COR-L47 (cell line): Measurements from ENCODE around the gene ALPI.
"Not testable (repeated sequence)": the region's sequence is repeated elsewhere in the genome, so short reads cannot be mapped to it uniquely, and the experiment has no call there.

ENCODE experiments used
- DNase-seq: peaks from one replicate; lab custom pipeline; 2025; lab: John Stamatoyannopoulos, UW

The ALPI gene

GRCh38 chr2:232455426-232456255 is at the start of gene ALPI:
Gene ALPI, plus strand, starts transcription at chr2:232456153. Its CDS starts 47 bp downstream, at chr2:232456200.
- no peak for DNase-seq

- no peak for DNase-seq
Observed at GRCh38 chr2:232406556-232407310, 49.2 kb upstream of the ALPI start, which contains the start of gene ALPG. Gene ALPG, plus strand, starts transcription at chr2:232406844. Its CDS starts 51 bp downstream, at chr2:232406895.

GRCh38 chr2:232407428-232408150 is 48.4 kb upstream of the ALPI start:
- DNase-seq = not testable (repeated sequence)

- DNase-seq = not testable (repeated sequence)
Observed at GRCh38 chr2:232408269-232408668, 47.7 kb upstream of the ALPI start.

GRCh38 chr2:232409617-232410016 is 46.3 kb upstream of the ALPI start:
- DNase-seq = not testable (repeated sequence)

DNA sequence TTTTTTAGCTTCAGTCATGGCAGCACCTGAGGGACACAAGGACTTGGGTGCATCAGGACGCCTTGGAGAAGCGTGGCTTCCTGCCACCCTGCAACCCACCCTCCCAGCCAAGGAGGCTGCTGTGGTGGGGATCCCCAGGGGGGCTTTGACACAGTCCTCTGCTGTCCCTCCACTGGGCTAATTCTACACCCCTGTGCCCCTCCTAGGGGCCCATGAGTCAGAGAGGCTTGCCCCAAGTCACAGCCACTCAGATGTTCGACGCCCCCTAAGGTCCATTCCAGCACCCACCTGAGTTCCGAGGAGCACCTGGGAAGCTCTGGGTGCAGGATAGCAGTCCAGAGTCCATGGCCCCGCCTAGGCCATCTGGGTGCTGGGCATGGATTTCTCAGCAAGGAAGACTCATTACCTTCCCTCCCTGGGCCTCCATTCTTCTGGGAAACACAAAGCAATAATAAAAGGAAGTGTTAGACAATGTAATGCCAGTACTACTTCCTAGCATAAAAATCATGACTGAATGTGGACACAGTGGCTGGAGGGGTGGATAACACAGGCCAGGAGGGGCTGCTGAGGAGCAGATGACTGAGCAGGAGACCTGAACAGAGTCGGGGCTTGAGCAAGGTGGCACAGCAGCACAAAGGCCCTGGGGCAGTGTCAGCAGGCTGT is 45.6 kb upstream of the ALPI start:
- no peak for DNase-seq

DNA sequence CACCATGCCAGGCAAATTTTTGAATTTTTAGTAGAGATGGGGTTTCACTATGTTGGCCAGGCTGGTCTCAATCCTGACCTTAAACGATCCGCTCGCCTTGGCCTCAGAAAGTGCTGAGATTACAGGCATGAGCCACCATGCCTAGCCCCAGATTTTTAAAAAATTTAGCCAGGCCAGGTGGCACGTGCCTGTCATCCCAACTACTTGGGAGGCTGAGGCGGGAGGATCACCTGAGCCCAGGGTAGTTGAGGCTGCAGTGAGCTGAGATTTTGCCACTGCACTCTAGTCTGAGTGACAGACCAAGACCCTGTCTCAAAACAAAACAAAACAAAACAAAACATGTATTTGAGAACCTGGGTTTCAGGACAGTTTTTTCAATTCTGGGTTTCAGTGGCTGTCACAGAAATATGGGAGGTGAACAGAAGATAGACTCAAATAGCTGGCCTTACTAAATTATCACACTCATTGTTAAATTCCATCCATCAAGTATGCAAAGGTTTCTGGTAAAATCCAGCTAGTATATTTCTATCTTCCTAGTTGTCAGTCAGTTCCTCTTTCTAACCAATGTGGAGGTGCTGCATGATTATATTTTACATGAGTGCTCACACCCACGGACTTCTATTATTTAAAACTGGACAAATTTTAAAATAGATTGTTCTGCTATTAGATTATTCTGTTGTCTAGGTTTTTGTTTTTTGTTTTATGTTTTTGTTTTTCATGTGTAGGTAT is 43.9 kb upstream of the ALPI start:
- DNase-seq = no peak

- no peak for DNase-seq
Observed at GRCh38 chr2:232412986-232413385, 43.0 kb upstream of the ALPI start.

DNA sequence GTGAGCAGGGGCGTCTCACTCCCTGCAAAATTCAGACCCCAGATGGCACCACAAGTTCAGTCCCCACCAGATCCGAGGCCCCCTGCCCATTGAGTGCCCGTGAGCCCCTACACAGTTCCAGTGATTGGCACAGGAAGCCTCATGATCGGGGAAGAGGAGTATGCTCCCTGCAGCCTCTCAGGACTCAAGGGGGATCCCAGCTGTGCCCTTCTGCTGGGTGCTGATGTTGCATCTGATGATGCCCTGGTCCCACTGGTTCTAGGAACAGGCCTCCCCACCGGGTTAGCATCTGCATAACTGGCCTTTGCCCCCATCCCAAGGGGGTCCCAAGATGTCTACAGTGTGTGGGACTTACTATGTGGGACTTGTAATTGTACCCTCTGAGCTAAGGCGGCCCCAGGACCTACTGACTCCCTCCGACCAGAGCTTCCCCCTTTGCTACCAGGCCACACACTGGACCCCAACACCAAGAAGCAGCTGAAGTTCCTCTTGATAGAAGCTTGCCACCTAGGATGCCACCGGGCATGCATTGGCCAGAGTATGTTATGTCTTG is 40.7 kb upstream of the ALPI start:
- DNase-seq = no peak

DNA sequence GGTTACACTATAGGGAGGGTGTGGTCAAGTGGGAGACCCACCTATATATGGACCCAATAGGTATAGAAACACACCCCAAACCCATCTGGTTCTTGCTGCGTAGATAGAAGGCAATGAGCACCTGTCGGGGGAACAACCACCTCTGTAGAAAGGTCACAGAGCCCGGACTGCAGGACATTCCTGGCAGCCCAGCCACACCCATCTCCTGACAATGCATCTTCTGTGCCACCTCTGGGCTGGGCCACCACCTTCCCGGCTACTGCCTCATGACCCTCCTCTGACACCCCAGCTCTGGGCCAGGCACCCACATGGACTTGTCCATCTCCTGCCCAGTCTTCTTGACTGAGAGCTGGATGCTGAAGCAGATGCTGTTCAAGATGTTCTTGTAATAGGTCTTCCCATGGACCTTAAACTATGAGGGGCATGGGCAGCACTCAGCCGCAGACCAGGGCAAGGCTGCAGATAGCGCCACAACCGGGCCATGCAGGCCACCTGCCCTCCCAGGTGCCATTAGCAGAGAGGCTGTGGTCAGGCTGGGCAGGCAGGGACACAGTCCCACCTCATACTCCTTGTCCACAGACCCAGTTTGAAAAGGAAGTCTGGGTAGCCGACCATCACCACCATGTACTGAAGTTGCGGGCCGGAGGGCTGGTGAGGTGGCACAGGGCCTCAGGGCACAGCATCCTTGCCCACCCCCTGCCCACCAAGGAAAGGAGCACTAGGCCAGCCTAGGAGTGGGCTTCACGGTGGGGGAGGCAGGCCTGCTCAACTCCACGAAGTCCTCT is 40.0 kb upstream of the ALPI start:
- no peak for DNase-seq

DNA sequence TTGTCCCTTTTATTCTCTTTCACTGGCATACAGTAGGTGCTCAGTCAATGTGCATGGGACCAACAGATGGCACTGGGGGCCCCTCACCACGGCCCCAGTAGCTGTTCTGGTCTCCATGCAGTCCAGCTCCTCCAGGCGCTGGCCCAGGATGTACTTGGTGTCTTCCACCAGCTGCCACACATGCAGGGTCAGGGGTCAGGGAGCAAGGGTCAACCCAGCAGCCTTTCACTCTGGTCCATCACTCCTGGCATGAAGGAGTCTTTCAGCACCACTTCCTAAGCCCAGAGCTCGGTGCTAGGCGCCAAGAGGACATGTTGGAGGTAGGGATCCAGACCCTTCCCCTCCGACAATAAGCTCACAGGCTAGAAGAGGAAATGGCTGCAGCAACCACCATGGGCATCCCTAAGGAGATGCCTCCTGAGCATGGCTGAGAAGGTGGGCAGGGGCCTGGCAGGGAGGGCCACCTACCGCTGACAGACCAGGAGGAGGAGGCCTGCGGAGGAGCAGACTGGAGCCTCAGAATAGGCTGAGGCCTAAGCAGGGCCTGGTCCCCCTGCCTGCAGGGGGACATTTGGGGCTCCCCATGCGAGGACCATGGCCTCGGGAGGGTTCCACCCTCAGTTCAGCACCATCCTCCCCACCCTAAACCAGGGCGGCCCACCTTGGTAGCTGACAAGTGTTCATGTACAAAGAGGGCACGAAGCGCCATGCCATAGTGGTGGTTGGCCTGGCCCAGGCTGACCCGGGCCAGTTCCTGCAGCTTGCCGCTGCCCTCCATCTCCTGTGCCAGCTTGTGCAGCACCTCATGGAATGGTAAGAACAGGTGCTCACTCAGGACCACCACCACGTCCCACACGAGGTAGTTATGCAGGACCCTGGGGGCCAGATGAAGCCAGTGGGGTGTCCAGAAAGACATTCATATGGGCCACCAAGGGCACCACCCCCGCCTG is 39.2 kb upstream of the ALPI start:
- DNase-seq = no peak

- no peak for DNase-seq
Observed at GRCh38 chr2:232417489-232417888, 38.5 kb upstream of the ALPI start.

GRCh38 chr2:232418056-232418455 is 37.9 kb upstream of the ALPI start:
- no peak for DNase-seq

DNA sequence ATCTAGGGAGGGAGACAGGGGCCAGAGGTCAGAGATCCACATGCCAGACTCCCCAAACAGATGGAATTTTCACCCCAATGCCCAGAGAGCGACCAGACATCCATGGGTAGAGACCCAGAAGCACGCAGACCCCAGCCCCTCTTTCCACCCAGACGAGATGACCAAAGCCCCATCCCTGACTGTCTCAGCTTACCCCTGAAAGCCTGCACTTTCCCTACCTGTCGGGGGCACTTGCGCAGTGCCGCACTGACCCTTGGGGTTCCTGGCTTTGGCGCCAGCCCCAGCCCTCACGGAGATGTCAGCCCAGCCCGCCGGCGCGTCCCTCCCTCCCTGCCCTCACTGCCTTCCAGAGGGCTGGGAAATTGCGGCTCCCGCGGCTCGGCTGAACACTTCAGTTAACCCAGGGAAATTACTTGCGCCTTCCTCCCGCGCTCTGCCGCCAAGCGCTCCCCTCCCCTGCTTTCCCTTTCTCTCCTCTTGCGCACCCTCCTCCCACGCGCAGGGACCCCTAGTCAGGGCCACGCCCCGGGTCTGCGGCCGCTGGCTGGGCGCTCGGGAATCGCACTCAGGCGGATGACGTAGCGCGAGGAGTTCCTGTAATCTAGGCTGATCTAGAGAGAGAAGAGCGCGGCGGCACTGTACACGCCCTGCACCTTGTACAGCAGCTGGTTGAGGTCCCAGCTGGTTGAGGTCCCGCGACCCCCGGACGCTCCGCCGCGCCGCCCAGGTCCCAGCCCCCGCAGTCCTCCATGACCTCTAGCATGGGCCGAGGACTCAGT is 37.3 kb upstream of the ALPI start:
- DNase-seq = no peak

GRCh38 chr2:232419245-232420072 is 36.5 kb upstream of the ALPI start:
- no peak for DNase-seq

DNA sequence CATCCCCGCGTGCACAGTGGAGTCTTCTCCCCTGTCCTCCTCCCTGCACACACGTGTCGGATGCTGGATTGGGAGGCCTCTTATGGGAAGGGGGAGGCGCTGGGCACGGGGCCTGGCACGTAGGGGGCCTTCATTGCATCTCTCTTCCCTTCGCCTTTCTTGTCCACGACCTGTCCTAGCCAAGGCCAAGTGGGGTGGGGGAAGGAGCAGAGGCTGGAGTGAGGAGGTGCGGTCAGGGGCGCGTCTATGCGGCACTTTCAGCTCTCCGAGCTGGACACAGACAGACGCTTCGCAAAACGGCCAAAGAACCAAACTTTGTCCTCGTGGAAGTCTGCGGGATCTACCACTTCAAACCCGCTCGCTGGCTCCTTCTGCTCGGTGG is 35.9 kb upstream of the ALPI start:
- no peak for DNase-seq

DNA sequence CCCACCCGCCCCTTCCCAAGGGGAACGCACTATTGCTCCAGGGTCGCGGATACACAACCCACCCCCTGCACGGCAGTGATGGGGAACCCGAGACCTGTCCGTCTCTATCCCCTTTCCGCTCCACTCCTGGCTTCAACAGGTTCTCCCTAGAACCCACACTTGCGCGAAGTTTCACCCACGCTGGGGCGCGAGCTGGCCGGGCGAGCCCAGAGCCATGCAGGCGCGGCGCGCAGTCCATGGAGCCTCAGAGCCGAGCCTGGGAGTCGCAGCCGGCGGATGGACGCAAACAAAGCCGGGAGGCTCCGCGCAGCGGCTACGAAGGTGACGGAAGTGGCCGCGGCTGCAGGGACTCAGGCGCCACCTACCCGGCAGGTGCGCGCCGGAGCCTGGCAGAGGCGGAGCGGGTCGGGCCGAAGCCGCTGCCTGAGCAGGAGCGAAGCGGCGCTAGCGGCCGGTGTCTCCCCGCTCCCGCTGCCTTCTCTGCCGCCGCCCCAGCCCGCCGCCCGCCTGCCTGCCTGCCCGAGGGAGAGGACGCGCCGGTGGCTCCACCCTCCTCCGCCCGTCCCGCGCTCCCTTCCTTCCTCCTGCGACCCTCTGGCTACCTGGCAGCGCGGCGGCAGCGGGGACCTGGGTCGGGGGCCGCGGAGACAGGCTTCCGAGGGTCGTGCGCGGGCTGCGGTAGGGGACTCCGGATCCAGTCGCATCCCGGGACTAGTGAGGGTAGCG is 35.3 kb upstream of the ALPI start:
- peak; percentile 47 for DNase-seq
